ENCODE results near the gene ENTPD6.
"Not testable (repeated sequence)": the region's sequence is repeated elsewhere in the genome, so short reads cannot be mapped to it uniquely, and the experiment has no call there.

Gene ENTPD6

GRCh38 chr20:25257130-25257529, 61.6 kb downstream of the ENTPD6 start:
- DNase-seq (ENCODE audit: low read depth in 2 of 2) = no peak

- DNase-seq (ENCODE audit: low read depth in 2 of 2) = no peak
Observed at GRCh38 chr20:25257756-25258475, 62.4 kb downstream of the ENTPD6 start.

- no peak for DNase-seq (ENCODE audit: low read depth in 2 of 2)
Observed at GRCh38 chr20:25258476-25258805, 62.9 kb downstream of the ENTPD6 start.

- no peak for DNase-seq (ENCODE audit: low read depth in 2 of 2)
Observed at GRCh38 chr20:25258828-25259227, 63.3 kb downstream of the ENTPD6 start.

- DNase-seq (ENCODE audit: low read depth in 2 of 2) = no peak
Observed at GRCh38 chr20:25259358-25259757, 63.8 kb downstream of the ENTPD6 start.

GRCh38 chr20:25259788-25260254, 64.3 kb downstream of the ENTPD6 start:
- no peak for DNase-seq (ENCODE audit: low read depth in 2 of 2)

- DNase-seq (ENCODE audit: low read depth in 2 of 2) = not testable (repeated sequence)
Observed at GRCh38 chr20:25260770-25261437, 65.4 kb downstream of the ENTPD6 start.

GRCh38 chr20:25269057-25269832, 73.7 kb downstream of the ENTPD6 start:
- DNase-seq (ENCODE audit: low read depth in 2 of 2) = no peak

- no peak for DNase-seq (ENCODE audit: low read depth in 2 of 2)
Observed at GRCh38 chr20:25269833-25270170, 74.3 kb downstream of the ENTPD6 start.

GRCh38 chr20:25270829-25271251, 75.3 kb downstream of the ENTPD6 start:
- no peak for DNase-seq (ENCODE audit: low read depth in 2 of 2)

GRCh38 chr20:25271486-25272222, 76.1 kb downstream of the ENTPD6 start:
- no peak for DNase-seq (ENCODE audit: low read depth in 2 of 2)

- DNase-seq (ENCODE audit: low read depth in 2 of 2) = no peak
Observed at GRCh38 chr20:25272223-25273000, 76.9 kb downstream of the ENTPD6 start.

GRCh38 chr20:25273046-25273445, 77.5 kb downstream of the ENTPD6 start:
- no peak for DNase-seq (ENCODE audit: low read depth in 2 of 2)

- DNase-seq (ENCODE audit: low read depth in 2 of 2) = no peak
Observed at GRCh38 chr20:25273541-25274358, 78.2 kb downstream of the ENTPD6 start.

GRCh38 chr20:25274481-25274880, 79.0 kb downstream of the ENTPD6 start:
- DNase-seq (ENCODE audit: low read depth in 2 of 2) = no peak

- DNase-seq (ENCODE audit: low read depth in 2 of 2) = no peak
Observed at GRCh38 chr20:25274891-25275812, 79.6 kb downstream of the ENTPD6 start.

- no peak for DNase-seq (ENCODE audit: low read depth in 2 of 2)
Observed at GRCh38 chr20:25275813-25276532, 80.5 kb downstream of the ENTPD6 start.
